Sciatic nerve (tissue), 2 donors: ENCODE measurements around the gene NEK6. TPM values are rescaled to one million over a fixed set of nuclear protein-coding genes. Genes with fewer than 3 reads are reported as not detected.

ENCODE experiments used
- ATAC-seq: fragments of 200-7000 bp; cut with Tn5 transposase; one replicate; pipeline ENCODE4 v1.9.1; 2020; ENCODE audit warnings: mild to moderate bottlenecking, moderate library complexity
- DNase-seq: peaks from one replicate; pipeline ENCODE4 v3.0.0-alpha.2; 2020; ENCODE audit warnings: low spot score
- intact Hi-C: fragments of 100-400 bp; cut with DNase I; formaldehyde crosslinking; loops from one replicate; pipeline ENCODE4 v1.14.2; 2022
- total RNA-seq: library from RNA; stranded (reverse); fragmentation: NEBNext Ultra II Directional; extraction: Animal tissue kit (Norgen Biotek cat#: 25700); gene quantifications from one replicate; pipeline ENCODE4 v1.2.1, GENCODE V29; 2021
- donor health status: DM: no; HTN: no; CAD: no.
- donor health status: DM: no; HTN: no; CAD: no.

NEK6 gene
- total RNA-seq, 1 donor from 2014 or later = 103 TPM

DNA sequence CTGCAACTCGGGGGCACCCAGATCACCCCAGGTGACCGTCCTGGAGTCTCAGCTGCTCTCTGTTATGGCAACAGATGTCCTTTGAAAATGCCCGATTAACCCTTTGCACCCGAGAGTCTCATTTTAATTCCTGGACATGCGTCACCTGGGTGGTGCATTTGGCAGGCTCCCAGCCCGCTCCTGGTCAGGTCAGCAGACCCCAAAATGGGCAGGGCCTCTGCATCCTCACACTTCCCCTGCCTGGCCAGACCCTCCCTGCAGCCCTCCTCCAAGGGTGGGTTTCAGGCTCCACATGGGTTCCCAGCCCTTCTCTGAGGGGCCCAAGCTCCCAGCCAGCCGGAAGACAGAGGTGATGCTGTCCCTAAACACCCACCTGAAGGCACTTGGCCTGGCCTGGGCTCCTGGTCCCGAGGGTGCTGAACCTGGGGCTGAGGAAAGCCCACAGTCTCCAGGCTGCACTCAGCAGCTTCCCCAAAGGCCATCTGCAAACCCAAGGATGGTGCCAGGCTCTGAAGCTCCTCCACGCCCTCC lies 88.1 kb downstream of the NEK6 start:
- DNase-seq (no peak), ATAC-seq (no peak)
- intact Hi-C loops = no loop called here

DNA sequence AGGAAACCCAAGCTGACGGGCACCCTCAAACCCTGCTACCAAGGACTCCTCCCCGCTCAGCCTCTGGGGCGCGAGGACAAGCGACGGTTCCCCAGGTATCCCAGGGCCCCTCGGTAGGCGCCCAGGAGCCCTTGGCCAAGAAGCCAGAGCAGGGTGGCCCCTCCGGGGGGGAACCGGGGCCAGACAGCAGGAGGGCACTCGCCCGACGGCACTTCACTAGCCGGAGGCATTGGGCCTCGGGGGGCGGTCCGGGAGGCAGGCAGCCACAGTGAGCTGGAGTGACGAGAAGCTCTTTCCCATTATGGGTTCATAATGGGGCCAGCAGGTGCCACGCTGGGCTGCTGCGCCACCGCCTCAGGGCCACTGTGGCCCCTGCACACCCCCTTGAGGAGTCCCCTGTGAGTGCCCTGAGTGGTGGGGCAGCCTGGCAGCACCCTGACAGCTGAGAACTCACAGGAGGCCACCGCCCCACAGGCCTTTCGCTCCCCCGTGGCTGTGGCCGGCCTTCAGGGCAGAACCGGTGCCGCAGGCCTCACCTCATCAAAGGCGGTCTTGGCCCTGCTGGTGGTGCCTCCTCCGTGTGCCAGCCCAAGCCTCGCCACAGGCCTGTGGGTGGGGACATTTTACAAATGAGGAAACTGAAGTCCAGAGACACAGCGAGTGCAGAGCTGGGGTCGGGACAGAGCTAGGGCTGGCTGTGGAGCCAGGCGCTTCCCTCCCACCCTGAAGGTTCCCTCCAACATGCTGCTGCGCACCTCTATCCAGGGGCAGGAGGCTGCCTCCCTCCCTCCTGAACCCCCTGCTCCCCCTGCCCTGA lies 88.8 kb downstream of the NEK6 start:
- DNase-seq (no peak), ATAC-seq (no peak)
- intact Hi-C loops = no loop called here

DNA sequence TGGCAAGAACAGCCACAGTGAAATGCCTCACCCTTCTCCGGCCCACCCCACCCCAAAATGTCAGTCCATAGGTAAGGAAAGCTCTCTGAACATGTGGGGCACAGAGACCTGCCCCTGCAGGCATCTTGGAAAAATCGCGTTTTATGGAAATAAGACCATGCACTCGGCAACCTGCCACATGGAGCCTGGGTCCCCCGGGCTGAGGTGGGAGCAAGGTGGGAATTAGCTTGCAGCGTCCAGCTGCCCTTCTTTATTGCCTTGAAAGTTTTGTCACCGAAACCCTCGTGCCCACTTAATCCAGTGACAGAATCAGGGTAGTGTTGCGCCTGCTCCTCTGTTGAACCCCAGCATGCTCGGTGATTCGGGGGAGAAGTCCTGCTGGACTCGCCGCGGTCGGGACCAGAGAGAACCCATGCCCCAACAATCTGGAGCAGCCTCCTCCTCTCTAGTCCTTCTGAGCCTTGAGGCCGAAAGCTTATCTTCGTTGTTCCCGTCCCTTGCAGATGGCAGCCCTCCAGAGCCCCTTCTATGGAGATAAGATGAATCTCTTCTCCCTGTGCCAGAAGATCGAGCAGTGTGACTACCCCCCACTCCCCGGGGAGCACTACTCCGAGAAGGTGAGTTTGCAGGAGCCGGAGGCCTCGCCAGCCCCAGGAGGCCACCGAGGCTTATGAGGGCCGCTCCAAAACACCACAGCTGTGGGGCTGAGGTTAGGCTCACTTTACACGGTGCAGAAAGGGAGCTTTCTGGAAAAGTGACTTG lies 89.6 kb downstream of the NEK6 start:
- no peak for ATAC-seq
- intact Hi-C loops = no loop called here
- no peak for DNase-seq

DNA sequence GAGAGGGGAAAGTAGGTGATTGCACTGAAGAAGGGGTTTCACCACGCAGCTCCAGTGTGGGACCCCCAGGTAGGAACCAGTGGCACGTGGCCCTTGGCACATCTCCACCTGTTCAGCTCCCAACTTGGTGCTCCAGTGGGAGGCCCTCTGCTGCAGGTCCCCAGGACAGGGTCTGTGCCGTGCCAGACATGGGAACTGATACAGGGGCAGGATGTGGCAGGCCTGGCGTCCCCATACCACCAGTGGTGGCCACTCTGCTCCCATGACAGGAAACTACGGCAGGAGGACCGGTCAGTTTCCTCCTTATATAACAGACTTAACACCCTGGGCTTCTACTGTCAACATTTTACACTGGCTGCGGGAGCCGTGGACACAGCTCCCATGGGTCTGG lies 90.2 kb downstream of the NEK6 start:
- intact Hi-C loops = no loop called here
- DNase-seq (no peak), ATAC-seq (no peak)

DNA sequence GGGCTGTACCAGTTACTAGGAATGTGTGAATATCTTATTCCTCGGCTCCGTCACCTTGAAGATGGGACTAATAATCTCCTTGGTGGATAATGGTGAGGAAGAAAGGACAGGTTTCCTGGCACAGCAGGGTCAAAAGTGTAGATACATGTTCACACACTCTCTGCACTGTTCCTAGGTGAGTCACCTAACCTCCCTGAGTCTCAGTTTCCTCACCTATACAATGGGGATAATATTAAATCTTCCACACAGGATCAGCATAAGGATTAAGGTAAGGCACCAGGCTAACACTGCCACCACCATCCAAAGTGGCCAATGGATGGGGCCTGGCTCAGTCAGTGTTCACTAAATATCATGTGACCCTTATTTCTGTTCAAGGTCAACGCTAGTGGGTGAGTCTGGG lies 90.6 kb downstream of the NEK6 start:
- intact Hi-C loops = no loop called here

DNA sequence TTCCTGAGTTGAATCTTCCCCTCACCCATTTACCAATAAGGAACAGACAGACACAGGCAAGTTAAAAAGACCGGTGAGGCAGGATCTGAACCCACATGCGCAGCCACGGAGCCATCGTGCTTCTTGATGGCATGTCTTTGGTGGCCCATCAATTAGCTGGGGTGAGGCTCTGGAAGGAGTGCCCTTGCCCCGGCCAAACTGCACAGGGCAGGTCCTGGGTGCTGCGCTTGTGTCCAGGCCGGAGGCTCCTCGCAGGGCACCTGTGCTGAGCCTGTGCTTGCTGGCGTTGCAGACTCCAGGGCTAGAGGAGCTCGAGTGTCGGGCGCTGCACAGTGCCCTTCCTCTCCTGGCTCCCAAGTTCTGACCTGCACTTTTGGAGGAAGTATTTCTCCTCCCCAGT lies 91.1 kb downstream of the NEK6 start:
- DNase-seq = peak; percentile 51
- intact Hi-C loops = no loop called here
- no peak for ATAC-seq

More for the DNA sequence above, 90.6 kb downstream of the NEK6 start:
- DNase-seq = no peak
- ATAC-seq = no peak

DNA sequence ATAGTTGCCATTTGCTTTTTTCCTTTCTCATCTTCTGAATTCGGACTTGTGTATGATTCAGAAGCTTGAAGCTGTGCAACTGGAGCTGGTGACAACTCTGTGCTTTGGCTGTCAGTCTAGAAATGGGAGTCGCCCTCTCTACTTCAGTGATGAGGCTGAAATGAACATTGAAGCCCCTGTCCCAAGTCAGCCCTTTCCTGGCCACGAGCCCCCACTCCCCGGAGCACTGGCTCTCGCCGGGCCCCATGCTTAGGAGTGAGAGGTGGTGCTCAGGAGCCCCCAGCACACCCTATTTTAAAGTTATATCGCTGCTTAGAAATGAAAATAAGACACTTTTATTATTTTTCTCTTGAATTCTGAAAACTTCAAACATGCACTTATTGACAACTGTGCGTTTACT lies 91.5 kb downstream of the NEK6 start:
- ATAC-seq (no peak), DNase-seq (peak; percentile 41)
- intact Hi-C loops = no loop called here

DNA sequence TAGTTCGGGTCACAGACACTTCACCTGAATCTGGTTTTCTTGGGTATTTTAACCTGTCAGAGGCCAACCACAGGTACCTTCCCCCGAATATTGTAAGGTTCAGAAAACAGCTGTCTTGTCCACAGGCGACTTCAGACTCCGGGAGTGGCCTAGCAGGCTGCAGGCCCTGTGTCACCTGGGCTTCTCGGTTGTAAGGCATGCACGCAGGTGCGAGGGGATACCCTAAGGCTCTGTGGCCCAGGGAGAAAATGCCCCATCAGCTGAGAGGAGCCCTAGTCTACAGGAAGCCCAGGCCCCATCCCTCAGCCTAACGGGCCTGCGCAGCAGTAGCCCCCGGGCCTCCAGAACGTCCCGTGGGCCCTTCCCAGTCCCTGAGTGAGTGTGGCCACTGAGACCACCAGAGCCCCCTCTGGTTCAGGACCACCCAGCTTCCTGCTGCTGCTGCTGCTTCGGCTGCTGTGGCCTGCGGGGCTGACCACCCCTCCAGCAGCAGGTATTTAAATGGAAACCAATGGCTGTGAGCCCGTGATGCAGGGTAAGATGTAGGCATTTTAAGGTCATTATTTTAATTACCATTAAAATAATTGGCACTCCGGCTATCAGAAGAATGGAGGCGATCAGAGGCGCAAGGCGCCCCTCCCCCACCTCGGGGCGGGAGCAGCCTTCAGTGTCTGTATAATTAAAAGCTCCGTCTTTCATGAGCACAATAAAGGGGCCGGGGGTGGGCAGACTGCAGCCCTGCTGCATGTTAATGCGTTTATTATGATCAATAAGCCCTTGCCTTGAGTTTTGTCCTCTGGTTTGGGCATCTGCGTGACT lies 92.1 kb downstream of the NEK6 start:
- intact Hi-C loops = no loop called here
- DNase-seq = peak; percentile 48
- ATAC-seq = no peak

DNA sequence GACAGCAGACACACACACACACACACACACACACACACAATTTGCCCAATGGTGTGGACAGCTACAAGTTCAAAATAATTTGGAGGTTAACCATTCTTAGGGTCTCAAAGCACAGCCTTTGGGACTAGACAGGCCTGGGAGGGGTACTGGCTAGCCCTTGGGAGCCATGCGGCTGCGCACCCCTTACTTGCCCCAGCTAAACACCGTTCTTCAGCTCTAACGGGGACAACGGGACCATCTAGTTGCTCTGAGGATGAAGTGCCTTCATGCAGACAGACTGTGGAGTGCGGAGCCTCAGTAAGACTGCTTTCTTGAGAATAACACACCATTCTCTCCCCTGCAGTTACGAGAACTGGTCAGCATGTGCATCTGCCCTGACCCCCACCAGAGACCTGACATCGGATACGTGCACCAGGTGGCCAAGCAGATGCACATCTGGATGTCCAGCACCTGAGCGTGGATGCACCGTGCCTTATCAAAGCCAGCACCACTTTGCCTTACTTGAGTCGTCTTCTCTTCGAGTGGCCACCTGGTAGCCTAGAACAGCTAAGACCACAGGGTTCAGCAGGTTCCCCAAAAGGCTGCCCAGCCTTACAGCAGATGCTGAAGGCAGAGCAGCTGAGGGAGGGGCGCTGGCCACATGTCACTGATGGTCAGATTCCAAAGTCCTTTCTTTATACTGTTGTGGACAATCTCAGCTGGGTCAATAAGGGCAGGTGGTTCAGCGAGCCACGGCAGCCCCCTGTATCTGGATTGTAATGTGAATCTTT lies 92.9 kb downstream of the NEK6 start:
- ATAC-seq (no peak), DNase-seq (peak; percentile 42)
- intact Hi-C loops = no loop called here

DNA sequence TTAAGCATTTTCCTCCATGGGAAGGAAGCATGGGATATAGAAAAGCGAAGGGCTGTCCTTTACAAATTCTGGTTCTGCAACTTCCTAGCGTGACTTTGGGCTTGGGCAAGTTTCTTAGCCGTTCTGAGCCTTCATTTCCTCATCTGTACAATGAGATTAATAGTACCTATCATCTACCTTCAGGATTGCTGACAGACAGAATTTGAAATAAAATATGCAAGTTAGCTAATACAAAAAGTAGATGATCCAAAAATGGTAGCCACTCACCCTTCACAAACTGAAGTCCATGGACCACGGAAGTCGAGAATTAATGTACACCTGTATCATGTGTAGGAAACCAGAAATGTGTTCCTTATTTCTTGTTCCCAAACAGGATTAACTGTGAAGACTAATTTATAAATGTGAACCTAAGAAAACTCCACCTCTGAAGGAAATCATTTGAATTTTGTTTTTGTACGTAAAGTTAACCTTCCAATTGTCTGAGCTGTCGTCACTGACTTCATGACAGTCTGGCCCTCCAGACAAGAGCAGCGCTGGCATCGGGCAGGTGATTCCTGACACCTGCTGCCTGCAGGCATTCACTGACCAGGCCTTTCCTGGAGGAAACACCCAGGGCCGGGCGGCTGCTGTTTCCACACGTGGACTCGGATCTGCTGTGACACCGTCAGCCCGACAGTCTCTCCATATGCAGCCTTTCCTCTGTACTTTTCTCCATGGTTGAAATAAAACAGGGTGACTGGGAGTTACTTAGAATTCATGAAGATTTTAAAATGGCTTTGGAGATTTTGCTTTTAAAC lies 94.1 kb downstream of the NEK6 start:
- no peak for ATAC-seq
- intact Hi-C loops = no loop called here

DNA sequence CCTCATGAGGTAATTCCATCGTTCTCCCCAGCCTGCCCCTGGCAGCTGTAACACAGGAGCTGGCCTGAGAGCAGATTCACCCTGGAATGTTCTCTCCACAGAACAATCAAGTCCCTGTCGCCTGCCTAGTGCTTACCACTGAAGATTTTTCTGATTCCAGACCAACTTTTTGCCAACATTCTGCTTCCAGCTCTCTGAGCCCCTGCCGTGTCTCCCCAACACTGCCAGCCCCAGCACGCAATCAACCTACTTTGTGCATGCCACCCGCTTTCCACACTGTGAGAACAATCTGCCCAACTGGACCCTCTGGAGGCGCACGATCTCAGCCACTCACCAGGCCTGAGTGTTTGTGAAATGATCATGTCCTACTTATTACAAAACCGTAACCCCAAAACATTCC lies 94.9 kb downstream of the NEK6 start:
- intact Hi-C loops = no loop called here
- ATAC-seq = no peak
- DNase-seq = peak; percentile 47

More for the DNA sequence above, 94.1 kb downstream of the NEK6 start:
- peak; percentile 60 for DNase-seq

DNA sequence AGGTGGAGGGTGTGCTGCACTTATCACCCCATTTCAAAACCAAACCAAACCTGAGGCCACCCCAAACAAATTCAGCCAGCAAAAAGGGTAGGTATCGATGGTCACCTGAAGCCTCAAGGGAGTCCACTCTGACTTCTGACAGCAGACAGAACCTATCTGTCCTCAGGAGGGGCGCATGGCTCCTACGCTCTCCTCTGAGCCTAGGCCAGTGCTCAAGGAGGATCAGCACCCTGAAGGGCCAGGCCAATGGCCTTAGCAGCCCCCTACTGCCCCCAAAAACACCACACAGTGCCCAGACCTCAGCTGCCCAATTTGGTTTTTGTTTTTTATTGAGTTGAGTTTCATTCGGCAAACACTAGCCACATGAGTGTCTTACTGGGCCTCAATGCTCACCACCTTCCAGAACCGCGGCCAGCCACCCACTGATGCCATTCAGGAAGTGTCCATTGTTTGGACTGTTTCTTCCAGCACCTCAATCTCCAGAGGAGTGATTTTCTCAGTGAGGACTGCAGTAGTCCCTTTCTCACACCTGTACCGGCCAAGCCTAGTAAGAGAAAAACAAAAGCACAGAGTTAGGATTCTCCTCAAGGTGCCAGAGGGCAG lies 95.5 kb downstream of the NEK6 start:
- DNase-seq = no peak
- intact Hi-C loops = no loop called here
- ATAC-seq = no peak

DNA sequence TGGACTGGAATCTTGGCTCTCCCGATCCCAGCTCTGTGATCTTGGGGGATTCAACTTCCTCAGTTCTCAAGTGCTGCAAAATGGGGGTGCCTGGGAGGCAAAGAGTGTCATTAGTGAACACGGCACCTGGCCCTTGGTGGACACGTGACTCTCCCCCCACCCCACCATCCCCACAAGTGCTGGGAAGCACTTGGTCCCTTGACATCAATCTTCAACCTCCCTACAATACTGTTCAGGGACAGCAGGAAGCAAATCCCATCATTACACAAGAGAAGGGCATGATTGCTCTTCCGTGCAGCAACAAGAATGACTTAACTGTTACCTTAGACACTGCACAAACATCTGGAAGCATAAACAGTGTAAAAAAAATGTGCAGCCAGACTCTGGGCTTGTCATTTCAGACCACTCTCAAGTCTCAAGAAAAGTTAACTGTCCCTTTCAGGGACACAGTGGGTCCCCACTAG lies 96.1 kb downstream of the NEK6 start:
- intact Hi-C loops = no loop called here
- ATAC-seq (peak; percentile 60), DNase-seq (peak; percentile 54)

DNA sequence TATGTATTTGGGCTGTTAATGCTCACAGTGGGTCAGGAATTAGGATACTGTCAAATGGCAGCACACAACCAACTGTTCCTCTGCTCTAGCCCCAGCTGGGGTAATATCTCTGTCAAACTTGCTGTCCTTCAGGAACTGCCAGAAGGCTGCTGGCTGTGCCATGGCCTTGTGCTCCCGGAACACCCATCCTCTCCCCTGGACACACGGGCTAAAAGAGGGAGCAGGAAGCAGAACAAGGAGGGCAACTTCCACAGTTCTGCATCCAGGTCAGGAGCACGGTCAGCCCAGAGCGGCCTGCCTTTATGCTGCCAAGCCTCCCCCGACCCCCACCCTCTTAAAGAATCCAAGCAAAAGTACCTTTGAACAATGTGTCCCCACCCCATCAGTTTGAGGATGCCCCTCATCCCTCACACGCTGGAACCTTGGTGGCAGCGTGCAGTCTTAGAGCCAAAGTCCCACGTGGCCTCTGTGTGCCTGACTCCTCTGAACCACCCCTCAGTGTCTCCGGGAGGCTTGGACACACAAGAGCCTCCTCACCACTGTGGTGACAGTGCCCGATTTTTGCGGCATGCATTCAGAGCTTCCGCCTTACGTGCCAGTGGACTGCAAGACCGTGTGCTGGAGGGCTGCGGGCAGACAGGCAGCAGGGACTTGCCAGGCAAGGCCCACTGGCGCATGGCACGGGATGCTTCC lies 96.7 kb downstream of the NEK6 start:
- intact Hi-C loops = no loop called here
- DNase-seq = peak; percentile 49
- peak; percentile 3 for ATAC-seq

DNA sequence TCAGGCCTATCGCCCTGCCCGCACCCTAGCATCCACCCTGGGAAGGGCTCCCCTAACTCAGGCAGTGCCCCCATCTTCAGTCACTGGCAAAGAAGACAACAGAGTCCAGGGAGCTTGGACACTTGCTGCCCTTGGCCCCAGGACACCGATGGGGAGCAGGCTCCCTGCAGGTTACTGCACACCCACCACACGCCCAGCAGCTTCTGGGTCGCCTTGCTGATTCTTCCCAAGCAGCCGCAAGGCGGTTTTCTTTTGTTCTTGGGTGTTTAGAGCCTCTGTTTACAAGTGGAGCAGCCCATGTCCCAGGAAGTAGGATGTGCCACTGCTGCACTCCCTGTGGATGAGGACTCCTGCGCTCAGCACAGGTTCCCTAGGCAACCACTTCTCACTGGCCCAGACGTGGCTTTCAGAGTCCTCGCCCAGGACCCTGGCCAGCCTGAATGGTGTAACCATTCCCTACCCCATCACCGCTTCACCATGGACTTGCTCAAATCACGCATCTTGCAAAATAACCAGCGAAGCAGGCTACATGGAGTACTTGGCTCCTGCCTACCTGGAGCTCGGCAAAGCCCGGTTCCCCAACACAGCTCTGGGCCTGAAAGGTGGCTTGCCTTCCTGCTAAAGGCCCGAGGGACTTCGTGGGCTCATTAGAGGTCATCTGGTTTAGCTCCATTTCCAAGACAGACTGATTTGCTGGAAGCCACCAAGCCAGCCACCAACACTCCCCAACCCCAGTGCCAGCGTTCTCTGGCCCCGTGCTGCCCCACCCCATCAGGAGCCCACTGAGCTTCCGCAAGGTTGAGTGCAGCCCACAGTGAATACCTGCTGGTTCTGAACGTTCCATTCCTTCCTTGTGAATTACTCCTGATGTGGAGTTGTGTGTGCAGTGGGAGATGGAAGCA lies 97.5 kb downstream of the NEK6 start:
- peak; percentile 6 for ATAC-seq
- intact Hi-C loops = no loop called here
- no peak for DNase-seq
